Stimulated activated CD4-positive, alpha-beta T cell treated with anti-CD3 and anti-CD28 coated beads, Interleukin-15, amount 100 ng/mL, for 24 hours (primary cell): ENCODE measurements around the gene RTBDN.

ENCODE experiments used
- DNase-seq: peaks from one replicate; pipeline ENCODE4 v3.0.0-alpha.2; 2020

Gene RTBDN

DNA sequence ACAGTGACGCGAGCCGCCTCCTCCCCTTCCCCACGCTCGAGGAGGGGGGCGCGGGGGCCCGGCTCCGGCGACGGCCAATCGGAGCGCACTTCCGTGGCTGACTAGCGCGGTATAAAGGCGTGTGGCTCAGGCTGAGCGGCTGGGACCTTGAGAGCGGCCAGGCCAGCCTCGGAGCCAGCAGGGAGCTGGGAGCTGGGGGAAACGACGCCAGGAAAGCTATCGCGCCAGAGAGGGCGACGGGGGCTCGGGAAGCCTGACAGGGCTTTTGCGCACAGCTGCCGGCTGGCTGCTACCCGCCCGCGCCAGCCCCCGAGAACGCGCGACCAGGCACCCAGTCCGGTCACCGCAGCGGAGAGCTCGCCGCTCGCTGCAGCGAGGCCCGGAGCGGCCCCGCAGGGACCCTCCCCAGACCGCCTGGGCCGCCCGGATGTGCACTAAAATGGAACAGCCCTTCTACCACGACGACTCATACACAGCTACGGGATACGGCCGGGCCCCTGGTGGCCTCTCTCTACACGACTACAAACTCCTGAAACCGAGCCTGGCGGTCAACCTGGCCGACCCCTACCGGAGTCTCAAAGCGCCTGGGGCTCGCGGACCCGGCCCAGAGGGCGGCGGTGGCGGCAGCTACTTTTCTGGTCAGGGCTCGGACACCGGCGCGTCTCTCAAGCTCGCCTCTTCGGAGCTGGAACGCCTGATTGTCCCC lies 42.9 kb downstream of the RTBDN start, which contains the start of gene JUNB:
TSS of gene JUNB (plus strand) at position 142 of the 706 bp plus-strand sequence. CDS start at position 428, 286 bp downstream.
- DNase-seq: peak; percentile 98

DNA sequence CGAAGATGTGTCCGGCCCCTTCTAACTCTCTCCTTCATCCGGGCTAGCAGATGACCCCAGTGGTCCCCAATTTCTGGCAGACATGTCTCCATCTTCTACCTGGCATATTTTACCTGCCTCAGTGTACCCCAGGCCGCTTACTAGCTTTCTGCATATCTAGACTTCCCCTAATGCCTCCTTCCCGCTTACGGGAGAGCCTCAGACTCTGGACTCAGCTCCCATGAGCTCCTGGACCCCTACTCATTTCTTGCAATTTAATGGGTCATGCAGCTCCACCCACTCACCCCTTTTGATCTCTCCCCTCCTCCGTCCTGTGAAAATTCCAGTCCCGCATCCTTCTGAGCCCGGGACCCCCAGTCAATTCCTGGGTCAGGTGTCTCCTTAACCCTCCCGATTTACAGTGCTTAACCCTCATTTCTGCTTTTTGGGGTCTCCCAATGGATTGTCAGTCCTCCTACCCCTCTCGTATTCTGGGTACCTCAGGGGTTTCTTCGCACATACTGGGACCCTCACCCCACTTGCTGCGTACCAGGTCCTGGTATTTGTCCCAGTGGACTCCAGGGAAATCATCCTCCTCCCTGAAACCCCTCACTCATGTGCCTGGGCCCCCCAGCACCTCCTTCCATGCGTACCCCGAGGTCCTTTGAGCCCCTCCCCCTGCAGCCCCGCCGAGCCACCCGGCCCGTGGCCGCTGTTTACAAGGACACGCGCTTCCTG lies 43.6 kb downstream of the RTBDN start:
- DNase-seq: no peak

DNA sequence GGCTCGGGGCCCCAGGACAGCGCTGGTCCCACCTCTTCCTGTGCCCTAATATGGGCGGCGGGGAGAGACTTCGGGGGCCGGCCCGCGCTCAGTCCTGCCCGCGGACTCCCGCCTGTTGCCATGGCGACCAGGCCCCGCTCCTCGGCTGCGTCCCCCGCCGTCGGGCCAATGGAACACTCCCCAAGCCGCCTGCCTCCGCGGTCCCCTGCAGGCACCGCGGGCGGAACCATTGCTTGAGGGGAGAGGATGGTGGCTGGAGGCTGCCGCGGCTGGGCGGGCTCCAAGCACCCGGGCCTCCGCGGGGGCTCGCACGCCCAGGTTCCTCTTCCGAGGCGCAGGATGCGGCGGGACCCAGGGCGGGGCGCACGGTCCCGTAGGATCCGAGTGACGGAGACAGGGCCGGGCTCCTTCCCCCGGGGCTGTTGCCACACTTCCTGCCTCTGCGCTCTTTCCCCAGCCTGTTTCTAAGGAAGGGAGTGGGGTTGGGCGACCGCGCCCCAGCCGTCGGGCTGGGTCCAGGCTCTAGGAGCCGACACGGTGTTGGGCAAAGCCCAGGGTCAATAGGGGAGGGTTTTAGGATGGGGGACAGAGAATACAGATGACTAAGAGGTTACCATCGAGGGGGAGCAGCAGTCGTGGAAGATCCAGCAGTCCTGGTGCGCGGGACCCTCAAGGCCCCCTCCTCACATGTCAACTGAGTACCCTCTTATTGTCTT lies 44.3 kb downstream of the RTBDN start:
- peak; percentile 98 for DNase-seq

DNA sequence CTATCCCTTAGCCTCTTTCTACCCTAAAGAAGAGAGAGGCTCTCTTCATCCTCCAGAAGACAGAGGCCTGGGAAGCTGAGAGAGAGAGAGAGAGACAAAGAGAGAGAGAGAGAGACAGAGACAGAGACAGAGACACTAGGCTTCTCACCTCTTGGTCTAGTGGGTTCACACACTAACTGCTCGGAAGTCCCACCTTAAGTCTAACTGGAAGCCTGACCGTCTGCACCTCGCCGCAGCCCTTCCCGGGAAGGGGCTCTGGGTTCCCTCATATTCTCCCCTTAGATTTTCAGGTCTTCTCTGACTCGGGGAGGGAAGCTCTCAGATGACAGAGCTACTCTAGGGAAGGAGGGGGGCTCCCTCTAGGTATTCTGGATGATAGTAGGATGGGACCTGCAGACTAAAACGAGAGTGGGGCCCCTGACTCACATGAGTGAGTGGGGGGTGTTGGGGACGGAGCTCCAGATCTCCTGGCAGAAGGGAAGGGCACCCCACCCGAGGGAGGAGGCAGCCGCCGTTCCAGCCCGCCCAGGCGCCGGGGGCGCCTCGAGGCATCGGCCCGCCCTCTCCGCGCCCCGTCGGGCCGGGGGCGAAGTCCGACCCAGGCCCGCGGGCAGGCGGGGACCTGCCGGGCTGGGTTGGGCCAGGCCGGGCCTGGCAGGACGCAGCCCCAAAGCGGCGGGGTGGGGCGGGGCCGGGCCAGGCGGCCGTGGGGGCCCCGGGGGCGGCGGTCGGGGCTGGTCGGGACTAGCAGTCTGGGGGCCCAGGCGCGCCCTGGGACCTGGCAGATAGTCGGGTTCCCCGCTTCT lies 45.1 kb downstream of the RTBDN start:
- peak; percentile 55 for DNase-seq

DNA sequence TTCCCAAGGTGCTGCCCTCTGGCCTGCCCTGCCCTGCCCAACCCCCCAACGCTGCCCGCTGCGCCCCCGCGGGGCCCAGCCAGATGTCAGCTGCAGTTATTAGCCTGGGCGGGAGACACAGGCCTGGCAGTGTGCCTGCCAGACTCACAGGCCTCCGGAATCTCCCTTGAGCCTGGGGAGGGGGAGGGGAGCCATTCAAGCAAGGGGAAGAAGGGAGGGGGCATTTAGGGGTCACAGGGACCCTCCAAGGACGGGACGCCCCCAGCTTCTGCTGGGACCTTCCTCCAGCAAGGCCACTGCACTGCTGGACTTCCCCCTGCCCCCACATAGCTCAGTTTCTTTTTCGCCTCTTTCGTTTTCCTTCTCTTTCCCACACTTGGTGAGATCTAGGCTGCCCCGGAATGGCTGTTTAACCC lies 45.7 kb downstream of the RTBDN start:
- peak; percentile 55 for DNase-seq

DNA sequence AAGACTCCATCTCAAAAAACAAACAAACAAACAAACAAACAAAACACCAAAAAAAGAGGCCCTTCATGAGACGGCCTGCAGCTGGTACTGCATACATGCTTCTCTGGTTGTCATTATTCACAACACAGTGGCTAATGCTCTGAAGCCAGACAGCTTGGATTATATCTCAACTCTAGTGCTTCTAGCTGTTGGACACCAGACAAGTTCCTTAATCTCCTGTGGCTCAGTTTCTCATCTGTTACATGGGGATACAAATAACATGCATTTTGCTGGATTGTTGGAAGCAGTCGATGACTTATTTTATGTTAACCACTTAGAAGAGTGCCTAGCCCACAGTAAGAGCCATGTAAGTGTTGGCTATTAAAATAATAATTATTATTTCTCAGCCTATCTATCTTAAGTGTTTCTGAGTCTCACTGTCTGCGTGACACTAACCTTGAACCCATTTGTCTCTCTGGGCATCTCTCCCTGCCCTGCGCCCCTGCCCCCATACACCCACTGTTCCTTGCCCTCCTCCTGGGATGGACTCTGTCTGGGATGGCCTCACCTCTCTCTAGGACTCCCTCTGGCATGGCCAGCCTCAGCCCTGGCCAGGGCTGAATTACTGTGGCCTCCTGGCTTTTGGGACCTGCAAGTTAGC lies 46.2 kb downstream of the RTBDN start:
- no peak for DNase-seq

DNA sequence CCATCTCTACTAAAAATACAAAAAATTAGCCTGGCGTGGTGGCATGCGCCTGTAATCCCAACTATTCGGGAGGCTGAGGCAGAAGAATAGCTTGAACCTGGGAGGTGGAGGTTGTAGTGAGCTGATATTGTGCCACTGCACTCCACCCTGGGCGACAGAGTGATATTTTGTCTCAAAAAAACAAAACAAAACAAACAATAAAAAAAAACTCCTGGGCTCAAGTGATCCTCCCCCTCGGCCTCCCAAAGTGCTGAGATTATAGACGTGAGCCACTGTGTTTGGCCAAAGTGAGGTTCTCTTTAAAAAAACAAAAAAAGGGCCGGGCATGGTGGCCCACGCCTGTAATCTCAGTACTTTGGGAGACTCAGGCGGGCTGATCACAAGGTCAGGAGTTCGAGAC lies 46.9 kb downstream of the RTBDN start:
- DNase-seq: no peak

DNA sequence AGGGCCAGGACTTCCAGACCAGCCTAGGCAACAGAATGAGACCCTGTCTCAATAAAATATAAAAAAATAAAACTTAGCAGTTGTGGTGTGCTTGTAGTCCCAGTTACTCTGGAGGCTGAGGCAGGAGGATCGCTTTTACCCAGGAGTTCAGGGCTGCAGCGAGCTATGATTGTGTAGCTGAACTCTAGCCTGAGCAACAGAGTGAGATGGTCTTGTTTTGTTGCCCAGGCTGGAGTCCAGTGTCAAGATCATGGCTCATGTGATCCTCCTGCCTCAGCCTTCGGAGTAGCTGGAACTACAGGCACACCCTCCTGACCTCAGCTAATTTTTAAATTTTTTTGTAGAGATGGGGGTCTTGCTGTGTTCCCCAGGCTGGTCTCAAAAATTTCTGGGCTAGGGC lies 47.4 kb downstream of the RTBDN start:
- DNase-seq: no peak

DNA sequence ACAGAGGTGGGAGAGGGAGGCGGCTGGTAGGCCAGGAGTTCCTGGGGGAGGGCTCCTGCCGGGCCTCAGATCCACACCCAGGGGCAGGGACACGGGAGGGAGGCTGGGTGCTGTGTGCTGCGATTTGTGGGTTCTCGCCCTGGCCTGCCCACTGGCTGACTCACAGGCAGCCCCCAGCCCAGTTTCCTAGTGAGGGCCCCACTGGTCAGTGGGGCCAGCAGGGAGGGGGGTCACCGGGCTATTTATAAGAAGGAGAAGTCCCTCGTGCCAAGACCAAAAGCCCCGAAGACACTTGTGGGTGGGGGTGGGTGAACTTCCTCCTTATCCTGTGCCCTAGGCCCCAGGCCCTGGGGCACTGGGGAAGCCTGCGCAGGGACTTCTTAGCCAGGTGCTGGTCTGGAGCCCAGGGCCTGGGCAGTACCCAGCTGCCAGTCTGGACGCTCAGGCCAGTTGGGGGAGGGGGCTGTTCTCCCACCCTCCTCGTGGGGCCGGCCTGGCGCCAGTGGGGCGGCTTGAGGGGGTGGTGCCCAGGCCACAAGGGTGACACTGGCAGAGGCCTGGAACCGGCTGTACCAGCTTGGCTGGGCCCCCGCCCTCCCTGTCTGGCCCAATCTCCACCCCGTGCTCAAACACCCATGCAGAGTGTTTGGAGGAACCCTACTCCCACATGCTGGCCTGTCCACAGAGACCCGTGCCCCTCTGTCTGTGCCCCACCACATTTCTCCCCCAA lies 48.1 kb downstream of the RTBDN start:
- DNase-seq: no peak

DNA sequence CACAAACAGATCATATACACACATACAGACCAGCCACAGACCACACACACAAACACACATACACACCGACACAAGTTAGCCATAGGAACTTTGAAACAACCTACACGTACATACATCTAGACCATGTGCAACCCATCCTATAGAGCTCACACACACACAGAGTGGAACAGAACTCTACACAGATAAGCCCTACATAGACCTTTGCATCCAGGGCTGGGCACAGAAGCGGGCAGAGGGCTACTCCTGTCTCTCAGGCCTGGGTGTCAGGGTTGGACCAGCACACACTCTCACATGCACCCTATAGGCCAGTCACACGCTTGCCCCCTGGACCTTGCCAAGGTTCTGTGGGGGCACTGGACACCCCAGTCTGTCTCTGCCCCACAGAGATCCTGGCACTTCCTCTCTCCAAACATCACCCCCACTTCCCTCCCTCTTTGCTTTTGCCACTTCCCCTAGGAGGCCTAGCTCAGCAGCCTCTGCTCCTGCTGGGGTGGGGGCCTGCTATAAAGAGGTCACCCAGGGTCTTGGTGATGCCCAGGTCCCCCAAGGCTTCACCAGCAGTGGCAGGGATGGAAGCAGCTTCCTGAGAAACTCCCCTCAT lies 48.8 kb downstream of the RTBDN start:
- no peak for DNase-seq

DNA sequence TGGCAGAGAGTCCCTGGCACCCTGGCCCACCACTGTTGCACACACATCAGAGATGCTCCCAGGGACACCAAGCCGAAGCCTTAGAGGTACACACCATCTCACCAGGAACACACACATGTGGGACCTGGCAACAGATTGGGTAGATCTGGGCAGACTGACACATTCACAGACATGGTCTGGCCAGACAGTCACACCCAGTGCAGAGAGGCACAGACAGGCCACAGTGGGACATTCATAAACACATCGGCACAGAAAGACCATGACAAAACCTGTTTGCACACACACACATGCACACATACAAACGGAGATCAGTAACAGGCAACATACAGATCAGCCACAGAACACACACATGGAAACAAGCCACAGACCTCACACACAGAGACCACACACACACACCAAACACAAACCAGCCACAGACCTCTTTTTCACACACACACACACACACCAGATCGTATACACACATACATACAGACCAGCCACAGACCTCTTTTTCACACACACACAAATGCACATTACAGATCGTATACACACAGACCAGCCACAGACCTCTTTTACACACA lies 49.4 kb downstream of the RTBDN start:
- DNase-seq: no peak

DNA sequence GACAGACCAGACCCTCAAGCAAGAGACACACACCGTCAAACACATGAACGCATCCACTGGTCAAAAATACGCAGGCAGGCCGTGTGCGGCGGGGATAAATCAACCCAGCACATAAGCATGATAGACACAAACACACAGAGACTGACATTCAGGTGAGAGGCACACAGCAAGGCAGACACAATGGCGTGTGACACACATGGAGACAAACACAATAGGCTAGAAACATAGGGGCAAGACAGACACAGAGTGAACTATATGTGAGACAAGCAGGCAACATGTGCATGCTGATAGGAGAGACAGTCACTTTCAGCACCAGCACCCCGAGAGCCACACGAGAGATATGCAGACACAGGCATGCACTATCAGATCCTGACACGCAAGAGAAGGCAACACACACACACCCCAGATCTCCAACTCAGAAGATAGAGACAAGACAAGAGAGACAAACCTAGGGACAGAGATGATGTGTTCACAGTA lies 49.9 kb downstream of the RTBDN start:
- DNase-seq: no peak

DNA sequence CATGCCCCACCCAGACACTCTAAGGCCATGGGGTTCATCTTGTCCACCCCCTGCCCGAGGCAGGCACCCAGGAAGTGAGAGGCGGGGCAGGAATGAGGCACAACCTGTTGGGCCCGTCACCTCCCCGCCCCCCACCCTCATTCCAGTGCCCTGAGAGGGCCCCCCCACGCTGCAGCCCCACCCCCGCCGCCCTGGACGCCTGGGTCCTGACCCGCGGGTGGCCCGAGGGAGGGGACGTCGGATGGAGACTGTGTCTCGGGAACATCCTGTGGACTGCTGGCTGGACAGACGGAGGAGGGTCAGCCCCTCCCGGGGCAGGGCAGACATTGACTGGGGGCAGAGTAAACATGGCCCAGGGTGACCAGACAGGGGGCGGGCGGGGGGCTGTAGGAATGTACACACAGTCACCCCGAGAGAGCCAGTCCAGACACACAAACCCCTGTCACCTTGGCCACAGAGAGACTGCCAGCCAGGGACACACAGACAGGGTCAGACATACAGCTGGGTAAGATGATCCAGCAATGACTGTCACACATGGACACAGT lies 50.5 kb downstream of the RTBDN start:
- peak; percentile 34 for DNase-seq

DNA sequence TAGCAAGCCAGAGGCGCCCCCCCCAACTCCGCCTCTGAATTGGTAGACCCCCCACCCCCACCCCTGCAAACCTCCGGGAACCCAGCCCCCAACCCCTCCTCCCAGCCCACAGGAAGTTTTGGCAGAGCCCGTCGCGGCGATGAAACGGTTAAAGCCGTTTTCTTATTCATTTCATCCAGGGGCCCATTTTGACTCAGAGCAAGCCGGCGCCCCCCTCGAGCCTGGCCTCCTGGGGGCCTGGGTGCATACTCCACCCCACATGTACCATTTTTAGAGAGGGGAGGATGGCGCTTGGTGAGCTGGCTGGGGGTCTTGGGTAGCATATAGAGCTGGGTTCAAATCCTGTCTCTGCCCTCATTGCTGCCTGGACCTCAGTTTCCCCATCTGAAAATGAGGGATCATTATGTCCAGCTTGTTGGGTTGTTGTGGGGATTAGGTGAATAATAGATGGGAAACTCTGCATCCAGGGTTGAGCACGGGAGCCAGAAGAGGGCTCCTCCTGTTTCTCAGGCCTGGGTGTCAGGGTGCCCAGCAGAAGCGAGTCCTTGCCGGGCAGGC lies 51.0 kb downstream of the RTBDN start:
- peak; percentile 82 for DNase-seq

DNA sequence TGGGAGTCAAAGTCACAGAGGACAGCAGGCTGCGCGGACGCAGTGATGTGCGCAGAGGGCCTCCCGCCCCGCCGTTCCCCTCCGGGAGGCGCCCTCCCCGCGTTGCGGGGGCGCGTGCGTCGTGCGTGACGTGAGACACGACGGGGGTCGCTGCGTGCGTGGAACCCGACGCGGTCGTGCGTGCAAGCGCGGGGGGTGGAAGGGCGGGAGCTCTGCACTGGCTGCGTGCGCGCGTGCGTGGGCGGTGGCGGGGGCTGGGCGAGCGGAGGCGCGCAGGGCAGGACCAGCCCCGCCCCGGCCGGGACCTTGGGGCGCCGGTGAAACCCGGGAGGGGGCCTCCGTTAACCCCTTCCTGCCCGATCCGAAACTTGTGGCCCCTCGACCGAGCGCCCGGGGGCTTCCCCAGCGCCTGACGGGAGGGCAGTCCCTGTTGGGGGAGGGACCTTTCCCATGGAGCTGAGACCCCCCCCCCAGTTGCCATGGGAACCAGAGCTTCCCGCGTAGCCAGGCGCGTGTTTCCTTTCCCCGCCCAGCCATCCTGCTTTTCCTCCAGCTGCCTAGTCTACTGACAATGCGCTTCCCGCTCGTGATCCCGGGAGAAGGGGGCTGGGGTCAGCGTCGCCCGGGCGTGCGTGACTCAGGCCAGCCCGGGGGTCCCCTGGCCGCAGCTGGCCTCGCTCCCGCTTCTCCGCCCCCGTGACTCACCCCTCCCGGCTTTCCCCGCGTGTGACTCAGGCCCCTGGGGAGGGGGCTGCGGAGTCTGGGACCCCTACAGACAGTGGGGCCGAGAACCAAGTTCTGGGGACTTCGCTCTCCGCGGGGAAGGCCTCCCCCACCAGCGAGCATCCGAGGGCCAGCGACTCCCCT lies 51.7 kb downstream of the RTBDN start:
- DNase-seq: peak; percentile 94

DNA sequence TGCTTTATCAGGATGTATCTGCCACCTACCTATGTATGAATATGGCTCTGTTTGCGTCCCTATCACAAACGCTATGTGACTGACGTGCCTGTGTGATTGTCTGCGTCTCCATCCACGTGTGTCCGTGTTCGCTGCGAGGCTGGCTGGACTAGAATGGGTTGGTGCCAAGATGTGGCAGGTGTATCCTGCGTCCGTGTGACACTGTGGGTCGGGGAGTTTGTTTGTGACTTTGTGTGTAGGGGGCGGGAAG lies 52.3 kb downstream of the RTBDN start:
- no peak for DNase-seq

DNA sequence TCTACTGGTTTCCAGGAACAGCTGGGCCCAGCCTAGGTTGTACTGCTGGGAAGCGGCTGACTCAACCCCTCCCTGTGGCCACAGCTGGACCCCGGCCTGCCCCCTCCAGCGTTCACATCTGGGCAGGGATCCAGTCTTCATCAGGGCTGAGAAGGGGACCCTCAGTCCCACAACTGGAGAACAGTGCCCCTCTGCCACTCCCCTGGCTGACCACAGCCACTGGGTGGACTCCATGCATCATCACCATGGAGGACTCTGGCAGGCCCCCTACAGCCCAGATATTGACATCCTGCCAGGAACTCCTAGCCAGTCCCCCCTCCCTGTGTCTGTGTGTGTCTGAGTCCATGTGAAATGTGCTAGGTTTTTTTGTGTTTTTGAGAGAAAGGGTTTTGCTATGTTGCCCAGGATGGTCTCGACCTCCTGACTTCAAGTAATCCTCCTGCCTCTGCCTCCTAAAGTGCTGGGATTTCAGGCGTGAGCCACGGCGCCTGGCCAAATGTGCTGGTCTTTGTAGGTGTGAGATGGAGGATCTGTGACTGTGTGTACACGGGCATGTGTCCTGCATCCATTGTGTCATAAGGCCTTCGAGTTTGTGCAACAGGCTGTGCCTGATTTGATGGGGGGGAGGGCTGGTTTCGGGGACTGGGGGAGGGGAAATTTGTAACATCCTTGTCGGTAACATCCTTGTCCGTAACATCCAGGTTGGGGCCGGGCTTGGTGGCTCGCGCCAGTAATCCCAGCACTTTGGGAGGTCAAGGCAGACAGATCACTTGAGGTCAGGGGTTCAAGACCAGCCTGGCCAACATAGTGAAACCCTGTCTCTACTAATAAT lies 55.0 kb downstream of the RTBDN start:
- DNase-seq: no peak

DNA sequence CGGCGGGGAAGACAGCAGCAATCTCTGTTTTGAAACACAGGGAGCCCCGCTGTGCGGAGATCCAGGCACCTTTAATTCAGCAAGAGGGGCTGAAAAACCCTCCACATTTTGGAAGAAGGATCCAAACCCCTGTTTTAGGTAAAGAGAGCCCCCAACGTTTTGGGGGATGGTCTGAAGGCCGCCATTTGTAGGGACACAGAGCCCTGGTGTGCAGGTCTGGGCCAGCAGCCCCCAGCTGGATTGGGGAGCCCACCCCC lies 55.5 kb downstream of the RTBDN start:
- DNase-seq: no peak
